Diencephalon (tissue), 1 donor: ENCODE measurements around the gene PPP3CA. TPM values are rescaled to one million over a fixed set of nuclear protein-coding genes. Genes with fewer than 3 reads are reported as not detected.

Experiments used
- small RNA-seq: library from RNA; depleted of rRNA; stranded (forward); fragments of <200 nt; gene quantifications from one replicate; pipeline ENCODE3, GENCODE V24; 2014
- total RNA-seq: library from RNA; depleted of rRNA; stranded (reverse); fragments of >200 nt; gene quantifications from one replicate; pipeline ENCODE4 v1.2.3, GENCODE V29; 2014

PPP3CA gene
- total RNA-seq = 178 TPM

GRCh38 chr4:101347267-101347556, at the start of gene PPP3CA:
Gene PPP3CA, minus strand, starts transcription at chr4:101347526.

Small RNA genes lying within 50 kb of the gene (small RNA-seq; reads per million reads assigned to genes)
- gene MIR1255A = 0.10 reads per million
- gene MIR8066 = not detected
